Gastroesophageal sphincter (tissue), 4 donors: Measurements from ENCODE around the gene NUP98. TPM values are rescaled to one million over a fixed set of nuclear protein-coding genes. Genes with fewer than 3 reads are reported as not detected.
A peak's percentile ranks its signal among the peaks of the same experiment; 100 is the strongest.

Experiments used
- ATAC-seq: fragments of 150-250 bp; one replicate; pipeline ENCODE4 v1.9.1; 2016; ENCODE audit warnings: mild to moderate bottlenecking, moderate library complexity
- H3K27ac ChIP-seq, 4 donors: fragments of 200-600 bp; sonication (generic) in 3 of 4; 1 replicate in 3 of 4; 2 replicates in 1 of 4; pipeline ENCODE4 v1.5.1; 2016 to 2019
- H3K27me3 ChIP-seq: fragments of 200-600 bp; sonication (generic); one replicate; pipeline ENCODE4 v1.5.1; 2019
- H3K36me3 ChIP-seq, 2 donors: fragments of 200-600 bp; sonication (generic); one replicate each; pipeline ENCODE4 v1.5.1; 2019; ENCODE audit warnings: control low read depth in 1 of 2
- H3K4me1 ChIP-seq, 3 donors: fragments of 200-600 bp; sonication (generic); 1 replicate in 2 of 3; 2 replicates in 1 of 3; pipeline ENCODE4 v1.5.1; 2016 to 2019; ENCODE audit warnings: control low read depth in 2 of 3
- H3K4me3 ChIP-seq, 2 donors: fragments of 200-600 bp; sonication (generic); one replicate each; pipeline ENCODE4 v1.5.1; 2019; ENCODE audit warnings: mild to moderate bottlenecking in 1 of 2, moderate library complexity in 1 of 2
- H3K9me3 ChIP-seq, 3 donors: fragments of 200-600 bp; sonication (generic); one replicate each; pipeline ENCODE4 v1.5.1; 2017 to 2019; ENCODE audit warnings: control low read depth in 2 of 3
- CTCF ChIP-seq, 4 experiments: fragments of 200-600 bp in 2 of 4; fragments of 450-650 bp in 2 of 4; sonication (generic) in 1 of 4; IDR thresholded peaks; one replicate each; pipeline ENCODE4 v1.5.1; 2017 to 2019; ENCODE audit warnings: antibody characterized with exemption in 4 of 4, mild to moderate bottlenecking in 2 of 4, moderate library complexity in 2 of 4
- EP300 ChIP-seq: sonication (generic); formaldehyde crosslinking; IDR thresholded peaks from one replicate; pipeline ENCODE4 v1.6.1; 2017; ENCODE audit warnings: antibody characterized with exemption, mild to moderate bottlenecking
- POLR2A ChIP-seq, 2 donors: fragments of 450-650 bp; IDR thresholded peaks; one replicate each; pipeline ENCODE4 v1.6.1; 2017; ENCODE audit warnings: antibody characterized with exemption in 2 of 2, mild to moderate bottlenecking in 2 of 2, moderate library complexity in 1 of 2
- POLR2AphosphoS5 ChIP-seq: sonication (generic); formaldehyde crosslinking; IDR thresholded peaks from one replicate; pipeline ENCODE4 v1.6.1; 2017; ENCODE audit warnings: antibody characterized with exemption
- WGBS, 2 donors: methylation state at CpG; one replicate each; pipeline ENCODE4 v1.1.5; 2018; ENCODE audit warnings: low coverage in 1 of 2; 5-methylcytosine and 5-hydroxymethylcytosine counted together
- total RNA-seq, 4 donors: library from RNA; depleted of rRNA; stranded (reverse); fragments of >200 nt; gene quantifications; one replicate each; pipeline ENCODE4 v1.1.0, GENCODE V29; 2016

NUP98 gene
- total RNA-seq, 4 donors from 2014 or later: 72.1 to 141 (median 103) TPM

- H3K4me3 ChIP-seq: no peak overlapping the region
- H3K4me1 ChIP-seq: peaks cover 0 to 77% (median 25%) of the 10 kb centered on the region in 3 donors
- H3K27ac ChIP-seq: no peak overlapping the region
- H3K36me3 ChIP-seq: peaks cover 0 to 29% of the 10 kb centered on the region in 2 donors
- 81 to 83% methylated on average over 1 to 2 of the region's 2 CpGs for WGBS, 2 donors
- ATAC-seq: no peak
- TF ChIP-seq POLR2A (IDR thresholded peaks at IDR 0.05) (no peak), POLR2AphosphoS5 (no peak), CTCF (IDR thresholded peaks at IDR 0.05) (no peak), EP300 (no peak)
- no peaks in the 10 kb centered on the region for H3K9me3 ChIP-seq
- no peaks in the 10 kb centered on the region for H3K27me3 ChIP-seq
Observed at GRCh38 chr11:3833449-3833848, 36.1 kb upstream of the NUP98 start.

DNA sequence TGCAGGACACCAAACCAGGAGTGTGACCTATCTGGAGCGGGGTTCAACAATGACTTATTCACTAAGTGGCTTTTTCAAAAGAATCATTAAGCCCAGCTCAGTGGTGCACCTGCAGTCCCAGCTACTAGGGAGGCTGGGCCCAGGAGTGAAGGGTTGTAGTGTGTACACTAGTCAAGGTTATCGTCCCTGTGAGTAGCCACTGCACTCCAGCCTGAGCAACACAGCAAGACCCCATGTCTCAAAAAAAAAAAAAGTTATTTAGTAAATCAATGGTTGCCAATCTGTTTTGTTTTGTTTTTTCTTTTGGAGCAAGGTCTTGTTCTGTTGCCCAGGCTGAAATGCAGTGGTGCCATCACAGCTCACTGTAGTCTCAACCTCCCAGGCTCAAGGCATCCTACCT is 35.5 kb upstream of the NUP98 start:
- H3K36me3 ChIP-seq: peaks cover 0 to 34% of the 10 kb centered on the region in 2 donors
- peaks cover 0 to 71% (median 25%) of the 10 kb centered on the region in 3 donors for H3K4me1 ChIP-seq
- ATAC-seq: no peak
- no peaks in the 10 kb centered on the region for H3K9me3 ChIP-seq
- no peaks in the 10 kb centered on the region for H3K27me3 ChIP-seq
- 87 to 90% methylated on average over 1 to 2 of the region's 2 CpGs for WGBS, 2 donors
- H3K27ac ChIP-seq: peak overlapping the region in 1 of 4 donors; percentile 40
- TF ChIP-seq POLR2A (IDR thresholded peaks at IDR 0.05) (no peak), CTCF (IDR thresholded peaks at IDR 0.05) (no peak), POLR2AphosphoS5 (no peak), EP300 (no peak)
- H3K4me3 ChIP-seq: no peak overlapping the region

- Histone ChIP-seq H3K36me3 (peaks cover 0 to 46% of the 10 kb centered on the region in 2 donors), H3K9me3 (no peaks in the 10 kb centered on the region), H3K4me3 (no peak overlapping the region), H3K4me1 (peaks cover 0 to 60% (median 20%) of the 10 kb centered on the region in 3 donors), H3K27ac (peak overlapping the region in 2 of 4 donors; percentile 6 to 19), H3K27me3 (no peaks in the 10 kb centered on the region)
- ATAC-seq: no peak
- TF ChIP-seq POLR2A (IDR thresholded peaks at IDR 0.05): no peak
- TF ChIP-seq EP300: no peak
- TF ChIP-seq POLR2AphosphoS5: no peak
- no peak for TF ChIP-seq CTCF (IDR thresholded peaks at IDR 0.05)
- WGBS, 2 donors: 63 to 72% methylated on average over 8 to 13 of the region's 13 CpGs
Observed at GRCh38 chr11:3831378-3832239, 34.3 kb upstream of the NUP98 start.

- H3K9me3 ChIP-seq: no peaks in the 10 kb centered on the region
- peaks cover 0 to 52% (median 15%) of the 10 kb centered on the region in 3 donors for H3K4me1 ChIP-seq
- H3K27ac ChIP-seq: peak overlapping the region in 2 of 4 donors; percentile 19 to 25
- H3K27me3 ChIP-seq: no peaks in the 10 kb centered on the region
- TF ChIP-seq POLR2A (IDR thresholded peaks at IDR 0.05) (no peak), POLR2AphosphoS5 (no peak), EP300 (no peak), CTCF (IDR thresholded peaks at IDR 0.05) (no peak)
- no peak overlapping the region for H3K4me3 ChIP-seq
- 50 to 67% methylated on average over 1 of the region's 1 CpG for WGBS, 2 donors
- no peak for ATAC-seq
- peaks cover 0 to 55% of the 10 kb centered on the region in 2 donors for H3K36me3 ChIP-seq
Observed at GRCh38 chr11:3830730-3831129, 33.4 kb upstream of the NUP98 start.

- TF ChIP-seq POLR2A (IDR thresholded peaks at IDR 0.05) (no peak), EP300 (no peak), POLR2AphosphoS5 (no peak), CTCF (IDR thresholded peaks at IDR 0.05) (no peak)
Observed at GRCh38 chr11:3830088-3830487, 32.7 kb upstream of the NUP98 start.

More at GRCh38 chr11:3830088-3830487, 32.7 kb upstream of the NUP98 start:
- Histone ChIP-seq H3K27me3 (no peaks in the 10 kb centered on the region), H3K9me3 (no peaks in the 10 kb centered on the region), H3K4me1 (peaks cover 0 to 45% (median 9%) of the 10 kb centered on the region in 3 donors), H3K36me3 (peaks cover 0 to 57% of the 10 kb centered on the region in 2 donors), H3K4me3 (no peak overlapping the region), H3K27ac (no peak overlapping the region)
- 100% methylated on average over 2 of the region's 3 CpGs; no CpG with 5 or more reads in 1 of the 2 donors for WGBS, 2 donors
- no peak for ATAC-seq
